ENCODE results near the gene GSTM3.

DNA sequence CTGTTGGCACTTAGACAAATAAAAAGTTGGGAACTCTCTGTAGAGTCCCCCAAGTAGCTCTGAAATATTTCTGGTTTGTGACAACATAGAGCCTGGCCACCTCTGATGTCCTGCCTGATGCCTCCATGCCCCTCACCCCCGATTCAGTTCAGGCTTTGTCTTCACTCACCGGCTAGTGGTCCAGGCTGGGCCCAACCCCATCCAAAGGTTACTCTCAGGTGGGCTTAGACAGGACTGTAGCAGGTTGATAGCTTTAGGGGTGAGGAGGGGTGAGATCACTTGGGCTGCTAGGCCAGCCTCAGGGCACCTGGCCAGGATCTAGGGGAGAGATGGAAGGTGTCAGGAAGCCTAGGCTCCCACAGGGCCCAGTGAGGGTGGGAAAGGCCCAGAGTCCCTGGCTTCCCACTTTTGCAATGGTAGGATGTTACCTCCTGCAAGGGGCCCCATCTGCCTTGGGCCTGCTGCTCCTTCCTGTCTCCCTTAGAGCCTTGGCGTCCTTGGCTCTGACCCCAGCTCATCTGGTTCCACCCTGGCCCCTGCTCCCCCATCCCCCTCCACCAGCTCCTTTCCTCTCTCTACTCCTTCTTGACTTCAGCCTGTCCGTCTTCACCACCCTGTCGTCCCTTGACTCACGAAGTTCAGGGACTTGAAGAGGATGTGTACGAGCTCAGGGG is 16.1 kb upstream of the GSTM3 start:
- no peak for TF ChIP-seq CTCF (IDR thresholded peaks at IDR 0.05; ENCODE audit: insufficient read depth, low read length, poor library complexity, severe bottlenecking)
- TF ChIP-seq EZH2phosphoT487 (conservative IDR thresholded peaks at IDR 0.05; ENCODE audit: low read length) = no peak

All from SU-DHL-6 (cell line).